GM12872 (cell line): ENCODE results near the gene MTFR1L.

Experiments used
- CTCF ChIP-seq: IDR thresholded peaks from 3 replicates; pipeline ENCODE4 v1.5.1; 2011; ENCODE audit warnings: low read depth, mild to moderate bottlenecking, low read length, moderate library complexity; ENCODE audit not compliant: insufficient read depth

MTFR1L gene

DNA sequence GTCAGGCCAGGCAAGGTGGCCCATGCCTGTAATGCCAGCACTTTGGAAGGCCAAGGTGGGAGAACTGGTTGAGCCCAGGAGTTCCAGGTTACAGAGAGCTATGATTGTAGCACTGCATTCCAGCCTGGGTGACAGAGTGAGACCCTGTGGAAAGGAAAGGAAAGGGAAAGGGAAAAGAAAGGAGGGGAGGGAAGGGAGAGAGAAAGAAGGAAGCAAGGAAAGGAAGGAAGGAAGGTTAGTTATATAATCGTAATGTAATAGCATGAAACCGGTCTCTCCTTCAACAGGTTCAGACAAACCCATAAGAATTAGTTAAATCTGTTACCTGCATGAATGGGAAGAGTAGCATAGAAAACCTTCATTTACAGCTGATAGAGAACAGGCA, 56.9 kb downstream of the MTFR1L start:
- no peak for TF ChIP-seq CTCF

DNA sequence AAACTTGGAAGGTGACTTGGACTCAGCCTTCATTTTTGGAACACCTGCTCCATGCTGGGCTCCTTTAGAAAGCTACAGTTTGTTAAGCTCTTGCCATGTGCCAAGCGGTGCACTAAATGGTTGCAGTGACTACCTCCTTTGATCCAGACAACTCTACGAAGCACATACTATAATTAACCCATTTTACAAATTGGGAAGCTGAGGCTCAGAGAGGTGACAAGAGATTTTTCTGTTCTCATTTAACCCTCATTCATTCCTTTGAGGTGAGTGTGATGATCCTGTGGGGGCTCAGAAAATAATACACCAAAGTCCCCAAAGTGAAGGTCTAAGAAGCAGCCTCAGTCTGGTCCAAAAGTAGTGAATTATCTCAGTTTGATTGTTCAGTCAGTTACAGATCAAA, 57.4 kb downstream of the MTFR1L start:
- TF ChIP-seq CTCF: no peak

- no peak for TF ChIP-seq CTCF
Measured at GRCh38 chr1:25878690-25879089, 58.9 kb downstream of the MTFR1L start.

DNA sequence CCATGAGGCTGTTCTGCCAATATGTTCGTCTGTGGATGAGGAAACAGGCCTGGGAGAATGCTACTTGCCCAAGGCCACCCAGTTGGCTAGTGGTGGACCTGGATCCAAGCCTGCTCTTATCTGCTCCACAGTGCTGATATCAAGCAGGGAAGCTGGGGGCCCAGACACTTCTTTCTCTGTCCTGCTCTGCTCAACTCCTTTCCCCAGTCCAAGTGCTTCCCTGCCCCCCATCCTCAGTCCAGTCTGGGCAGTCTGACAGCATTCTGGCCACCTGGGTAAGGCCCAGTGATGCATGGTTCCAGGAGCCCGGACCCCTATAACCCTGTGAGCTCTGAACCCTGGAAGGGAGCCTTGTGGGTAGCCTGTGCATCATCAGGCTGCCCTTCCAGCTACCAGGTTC, 59.9 kb downstream of the MTFR1L start:
- TF ChIP-seq CTCF: no peak

GRCh38 chr1:25880518-25880917, 60.8 kb downstream of the MTFR1L start:
- TF ChIP-seq CTCF: no peak

DNA sequence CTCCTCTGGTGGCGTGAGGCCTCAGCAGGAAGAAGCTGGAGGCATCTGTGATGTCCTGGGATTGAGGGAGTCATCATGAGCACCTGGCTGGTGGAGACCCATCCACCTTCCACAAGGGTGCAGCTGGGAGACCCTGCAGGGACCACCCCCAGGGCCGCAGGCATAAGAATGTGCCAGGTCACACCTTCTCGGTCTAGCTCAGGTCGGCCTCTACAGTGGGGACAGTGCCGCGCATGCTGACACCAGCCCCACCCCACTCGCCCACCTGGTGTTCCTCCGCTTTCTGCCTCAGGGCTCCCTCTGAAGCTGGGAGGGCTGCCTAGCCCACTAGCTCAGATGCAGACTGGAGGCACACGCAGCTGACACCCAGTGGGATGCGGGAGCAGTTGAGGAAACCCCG, 61.5 kb downstream of the MTFR1L start:
- TF ChIP-seq CTCF: no peak
